Measurements from ENCODE around the gene CDH4.

Gene CDH4

DNA sequence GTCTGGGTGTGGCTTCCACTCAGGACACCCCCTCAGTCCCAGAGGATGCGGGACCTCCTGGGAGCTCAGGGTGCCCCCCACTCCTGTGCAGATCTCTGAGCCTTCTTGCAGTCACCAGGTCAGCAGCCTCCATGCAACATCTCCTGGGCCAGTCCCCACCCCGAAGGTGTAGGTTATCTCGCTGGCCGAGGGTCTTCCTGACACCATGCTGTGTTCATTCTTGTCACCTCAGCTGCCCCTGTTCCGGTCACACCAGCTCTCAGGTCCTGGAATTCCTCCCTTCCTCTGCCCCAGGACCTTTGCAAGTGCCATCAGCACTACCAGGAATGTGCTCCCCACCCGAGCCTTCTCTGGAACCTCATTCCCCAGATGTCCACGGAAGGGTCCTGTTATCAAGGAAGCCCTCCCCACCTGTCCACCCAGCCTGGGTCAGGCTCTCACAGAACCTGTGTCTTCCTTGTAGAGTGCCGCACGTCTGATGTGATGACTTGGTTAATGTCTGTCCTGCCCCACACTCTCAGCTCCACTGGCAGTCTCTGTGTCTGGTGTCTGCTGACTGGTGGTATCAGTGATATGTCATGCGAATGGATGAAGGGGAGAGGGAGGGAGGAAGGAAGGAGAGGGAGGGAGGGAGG is 484.1 kb downstream of the CDH4 start:
- no peak for DNase-seq (ENCODE audit: low read depth)

DNA sequence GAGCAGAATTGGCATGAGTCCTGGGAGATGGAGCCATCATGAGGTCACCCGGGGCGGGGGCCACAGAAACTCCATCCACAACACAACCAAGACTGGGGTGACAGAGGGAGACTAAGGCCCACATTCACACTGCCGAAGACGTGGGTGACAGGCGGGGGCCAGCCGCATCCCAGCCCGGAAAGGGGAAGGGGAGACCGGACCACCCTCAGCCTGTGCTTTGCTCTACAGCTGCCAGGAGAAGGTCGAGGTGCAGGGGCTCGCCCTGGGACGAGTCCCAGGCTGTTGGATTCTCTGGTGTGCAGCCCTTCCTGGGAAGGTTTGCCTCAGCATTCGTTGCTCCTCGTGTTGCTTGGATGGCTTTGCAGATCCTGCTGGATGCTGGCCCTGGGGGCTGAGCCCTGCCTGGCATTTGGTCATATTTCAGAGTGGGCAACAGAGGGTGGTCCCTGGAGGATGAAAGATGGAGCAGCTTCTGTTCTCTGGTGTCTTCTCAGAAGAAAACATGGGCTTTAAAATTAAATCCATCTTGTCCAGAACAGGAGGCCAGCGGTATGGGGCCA is 484.8 kb downstream of the CDH4 start:
- no peak for DNase-seq (ENCODE audit: low read depth)

DNA sequence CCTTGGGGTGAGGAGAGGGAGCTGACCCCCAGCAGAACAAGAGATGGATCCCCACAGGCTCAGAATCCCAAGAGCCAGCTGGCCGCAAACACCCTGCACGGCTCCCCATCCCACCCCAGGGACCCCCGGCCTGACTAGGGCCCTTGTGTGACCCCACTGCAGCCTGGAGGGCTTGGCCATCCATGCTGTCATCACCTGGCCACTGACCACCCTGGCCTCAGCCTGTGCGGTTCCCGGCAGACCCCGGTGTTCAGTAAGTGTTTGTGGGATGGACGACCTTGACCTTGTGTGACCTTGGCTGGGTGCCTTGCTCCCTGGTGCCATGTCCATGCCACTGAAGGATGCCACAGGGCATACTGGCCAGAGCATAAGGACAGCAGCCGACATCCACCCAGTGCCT is 485.3 kb downstream of the CDH4 start:
- DNase-seq (ENCODE audit: low read depth): no peak

DNA sequence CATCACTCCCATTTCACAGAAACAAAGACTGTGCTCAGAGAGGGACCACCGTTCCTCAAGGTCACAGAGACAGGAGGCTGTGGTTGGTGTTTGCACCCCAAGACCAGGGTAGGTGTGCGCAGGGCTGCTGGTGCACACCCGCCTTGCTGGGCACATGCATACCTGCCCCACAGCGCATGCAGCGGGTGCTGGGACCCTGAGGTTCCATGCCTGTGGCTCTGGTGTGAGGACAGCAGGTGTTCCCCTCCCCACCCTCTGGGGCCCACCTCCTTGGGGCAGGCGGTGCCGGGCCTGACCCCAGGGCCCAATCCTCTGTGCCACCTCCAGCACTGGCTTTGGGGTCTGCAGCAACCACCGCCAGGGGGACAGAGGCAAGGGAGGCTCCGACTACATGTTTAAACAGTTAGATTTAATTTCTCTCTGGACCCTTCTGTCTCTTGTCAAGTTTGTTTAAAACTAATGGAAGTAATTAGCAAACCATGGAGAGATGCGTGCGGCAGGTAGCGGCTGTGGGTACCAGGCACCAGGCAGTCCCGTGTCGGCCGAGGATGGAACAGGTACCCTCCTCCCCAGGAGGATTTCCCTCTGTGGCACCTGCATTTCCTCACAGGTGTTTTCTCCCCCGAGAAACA is 485.9 kb downstream of the CDH4 start:
- DNase-seq (ENCODE audit: low read depth): no peak

DNA sequence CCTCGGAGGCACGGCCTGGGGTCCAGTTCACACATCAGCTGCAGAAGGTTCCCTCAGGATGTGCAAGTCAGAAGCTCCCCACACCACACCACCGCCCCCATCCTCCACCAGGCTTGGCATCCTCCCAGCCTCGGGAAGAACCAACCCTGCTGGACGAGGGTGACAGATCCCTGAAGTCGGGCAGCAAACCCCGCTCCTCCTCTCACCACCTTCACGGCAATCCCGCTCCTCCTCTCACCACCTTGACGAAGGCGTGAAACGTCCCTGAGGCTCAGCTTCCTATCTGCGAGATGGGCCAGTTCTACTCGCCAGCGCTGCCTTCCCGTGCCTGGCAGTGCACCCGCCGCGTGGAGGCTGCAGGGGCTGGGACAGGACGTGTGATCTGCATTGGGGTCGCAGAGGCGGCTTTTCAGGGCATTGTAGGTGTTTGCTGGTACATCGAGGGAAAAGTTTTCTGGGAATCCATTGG is 486.6 kb downstream of the CDH4 start:
- no peak for DNase-seq (ENCODE audit: low read depth)

DNA sequence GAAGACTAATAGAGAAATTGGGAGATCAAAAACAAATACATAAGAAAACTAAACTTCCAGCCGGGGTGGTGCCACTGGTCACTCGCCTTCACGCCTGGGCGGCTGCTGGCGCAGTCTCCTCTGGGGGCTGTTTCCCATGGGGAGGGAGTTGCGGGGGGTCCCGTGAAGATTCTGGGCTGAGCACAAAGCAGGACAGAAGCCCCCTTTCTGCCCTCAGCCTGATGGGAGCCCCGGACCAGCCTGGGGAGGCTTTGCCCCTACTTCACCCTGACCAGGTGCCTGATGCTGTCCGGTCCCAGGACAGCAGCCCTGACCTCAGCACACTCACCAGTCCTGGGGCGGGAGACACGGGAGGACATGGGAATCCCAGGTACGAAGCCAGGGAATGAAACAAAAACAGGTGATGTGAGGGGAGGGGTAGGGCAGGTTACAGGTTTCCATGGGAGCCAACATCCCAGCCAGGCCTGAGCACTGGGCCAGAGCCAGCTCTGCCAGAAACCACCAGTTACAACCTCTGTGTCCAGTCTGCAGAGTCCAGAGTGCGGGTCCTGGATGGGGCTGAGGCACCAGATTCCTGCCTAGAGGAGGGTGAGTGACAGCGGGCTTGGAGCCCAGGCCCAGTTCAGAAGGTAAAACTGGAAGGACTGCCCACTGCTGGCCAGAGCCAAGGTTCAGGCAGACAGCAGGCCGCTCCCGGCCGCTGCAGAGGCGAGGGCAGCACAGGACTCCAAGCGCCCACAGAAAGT is 487.2 kb downstream of the CDH4 start:
- DNase-seq (ENCODE audit: low read depth): no peak

DNA sequence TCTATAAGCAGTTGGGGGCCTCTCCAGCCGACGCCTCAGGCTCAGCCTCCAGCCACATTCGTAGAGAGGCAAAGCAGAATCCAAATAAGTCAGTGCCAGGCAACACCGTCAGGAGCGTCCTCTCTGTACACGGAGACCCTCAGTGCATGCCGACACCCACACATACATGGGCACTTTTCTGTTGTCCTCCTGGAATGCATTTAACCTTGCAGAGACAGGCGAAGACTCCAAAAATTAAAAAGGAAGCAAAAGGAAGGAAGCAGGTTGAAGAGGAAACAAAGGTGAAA is 487.7 kb downstream of the CDH4 start:
- no peak for DNase-seq (ENCODE audit: low read depth)

DNA sequence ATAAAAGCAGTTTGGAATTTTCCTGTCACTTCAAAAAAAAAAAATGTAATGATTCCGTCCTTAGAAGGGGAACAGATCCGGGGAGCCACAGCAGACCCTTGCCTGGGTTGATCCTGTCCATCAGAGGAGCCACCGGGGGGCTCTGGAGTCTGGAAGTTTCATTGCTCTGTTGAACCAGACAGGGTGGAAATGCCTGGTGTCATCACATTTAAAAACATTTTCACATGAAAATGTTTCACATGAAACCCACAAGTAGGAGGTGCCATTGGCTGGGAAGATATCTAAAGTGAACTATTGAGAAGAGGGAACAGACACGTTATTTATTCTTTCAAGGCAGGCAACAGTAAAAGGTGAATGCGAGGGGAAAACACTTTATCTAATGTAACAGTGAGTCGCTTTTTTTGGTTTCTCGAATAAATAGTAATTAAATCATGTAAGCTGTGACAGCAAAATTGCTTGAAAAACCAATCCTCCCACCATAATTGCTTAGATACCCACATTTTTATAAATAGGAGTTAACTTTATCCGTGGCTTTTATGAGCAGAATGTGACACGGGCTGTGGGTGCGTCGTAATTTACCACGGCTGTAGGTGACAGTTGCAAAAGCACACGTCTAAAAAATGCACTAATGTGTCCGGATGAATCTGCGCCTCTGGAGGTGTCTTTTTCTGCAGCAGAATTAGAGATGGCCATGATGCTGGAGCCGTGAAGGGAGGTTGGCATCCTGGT is 490.2 kb downstream of the CDH4 start:
- DNase-seq (ENCODE audit: low read depth): no peak

DNA sequence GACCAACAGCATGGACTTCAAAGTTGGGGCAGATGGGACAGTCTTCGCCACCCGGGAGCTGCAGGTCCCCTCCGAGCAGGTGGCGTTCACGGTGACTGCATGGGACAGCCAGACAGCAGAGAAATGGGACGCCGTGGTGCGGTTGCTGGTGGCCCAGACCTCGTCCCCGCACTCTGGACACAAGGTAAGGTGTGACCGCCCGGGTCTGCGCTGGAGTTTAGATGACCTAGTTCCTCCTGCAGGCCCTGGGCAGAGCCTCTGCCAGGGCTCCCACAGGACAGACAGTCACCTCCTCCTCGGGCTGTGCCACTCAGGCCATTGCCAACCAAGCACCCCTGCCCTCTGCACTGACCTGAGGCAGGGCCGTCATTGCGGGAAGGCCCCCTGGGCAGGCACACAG is 491.5 kb downstream of the CDH4 start:
- no peak for DNase-seq (ENCODE audit: low read depth)

DNA sequence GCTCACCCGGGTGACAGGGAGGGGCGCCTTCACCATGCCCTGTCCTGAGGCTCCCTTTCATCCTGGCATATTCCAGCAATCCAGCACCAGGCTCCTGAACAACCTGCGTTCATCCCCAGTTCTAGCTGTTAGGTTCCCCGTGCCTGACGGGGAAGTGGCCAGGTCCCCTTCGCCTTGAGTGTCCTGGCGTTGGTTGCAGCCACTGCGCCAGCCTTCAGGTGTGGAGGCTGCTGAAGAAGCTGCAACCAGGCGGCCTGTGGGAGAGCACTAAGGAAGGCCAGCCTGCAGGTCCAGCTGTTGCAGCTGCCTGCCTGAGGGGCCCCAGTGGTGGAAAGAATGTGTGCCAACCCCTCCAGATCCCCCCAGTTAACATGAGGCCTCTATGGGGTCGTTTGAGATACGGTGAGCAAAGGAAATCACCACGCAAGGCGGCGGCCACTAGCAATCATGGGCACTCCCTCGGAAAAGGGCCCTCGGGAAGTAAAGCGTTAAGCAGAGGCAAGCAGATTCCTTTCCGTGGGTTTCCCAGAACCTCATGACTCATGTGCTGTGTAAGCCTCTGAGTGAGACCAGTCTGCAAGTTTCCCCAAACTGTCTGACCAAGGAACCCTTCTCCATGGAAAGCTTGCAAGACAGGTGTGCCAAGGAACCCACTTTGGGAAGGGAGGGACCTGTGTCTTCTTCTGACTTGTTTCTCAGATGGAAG is 492.8 kb downstream of the CDH4 start:
- peak; percentile 14 for DNase-seq (ENCODE audit: low read depth)

DNA sequence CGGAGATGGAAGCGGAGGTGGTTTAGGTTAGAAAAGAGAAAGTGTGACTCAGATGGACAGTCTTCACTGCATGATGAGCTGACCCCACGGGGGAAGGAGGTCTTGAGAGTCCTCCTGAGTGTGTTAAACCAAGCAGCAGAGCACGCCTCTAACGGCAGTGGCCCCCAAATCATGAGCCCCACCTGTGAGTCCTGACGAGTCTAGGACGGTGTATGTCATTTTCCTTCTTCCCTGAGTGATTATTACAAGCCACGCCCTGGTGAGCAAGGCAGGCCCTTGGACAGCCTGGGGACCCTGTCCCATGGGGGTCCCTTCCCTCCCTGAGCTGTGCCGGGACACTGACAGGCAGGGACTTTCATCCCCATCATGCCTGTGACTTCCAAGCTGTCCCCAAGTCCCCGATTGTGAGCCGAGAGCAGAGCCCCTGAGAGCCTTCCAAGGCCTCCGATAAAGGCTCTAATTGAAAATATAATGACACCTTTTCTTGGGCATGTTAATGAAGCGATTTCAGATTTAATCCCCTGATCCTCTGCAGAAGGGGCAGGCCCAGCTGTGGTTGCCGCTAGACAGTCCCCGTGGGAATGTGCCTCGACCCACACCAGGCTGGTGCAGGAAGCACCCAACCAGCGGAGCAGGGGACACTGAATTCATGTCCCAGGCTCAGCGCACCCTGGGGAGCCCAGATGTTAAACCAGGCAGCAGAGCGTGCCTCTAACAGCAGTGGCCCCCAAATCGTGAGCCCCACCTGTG is 493.5 kb downstream of the CDH4 start:
- DNase-seq (ENCODE audit: low read depth): no peak

DNA sequence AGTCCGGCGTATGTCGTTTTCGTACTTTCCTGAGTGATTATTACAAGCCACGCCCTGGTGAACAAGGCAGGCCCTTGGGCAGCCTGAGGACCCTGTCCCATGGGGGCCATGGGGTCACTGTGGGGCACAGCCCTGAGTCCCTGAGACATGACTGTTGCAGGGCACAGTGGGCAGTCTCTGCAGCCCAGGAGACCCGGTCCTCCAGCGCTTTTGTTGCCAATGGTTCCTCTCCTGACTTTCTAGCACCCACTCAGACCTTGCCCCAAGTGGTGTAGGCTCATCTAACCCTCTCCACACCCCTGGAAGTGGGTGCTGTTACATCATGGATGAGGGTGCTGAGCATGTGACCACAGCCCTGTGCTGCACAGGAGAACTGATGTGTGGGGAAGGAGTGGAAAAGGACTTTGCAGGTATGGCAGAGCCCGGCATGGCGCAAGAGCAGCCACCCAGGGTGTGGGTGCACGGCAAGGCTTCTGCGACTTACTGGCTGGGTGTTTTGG is 494.1 kb downstream of the CDH4 start:
- no peak for DNase-seq (ENCODE audit: low read depth)

DNA sequence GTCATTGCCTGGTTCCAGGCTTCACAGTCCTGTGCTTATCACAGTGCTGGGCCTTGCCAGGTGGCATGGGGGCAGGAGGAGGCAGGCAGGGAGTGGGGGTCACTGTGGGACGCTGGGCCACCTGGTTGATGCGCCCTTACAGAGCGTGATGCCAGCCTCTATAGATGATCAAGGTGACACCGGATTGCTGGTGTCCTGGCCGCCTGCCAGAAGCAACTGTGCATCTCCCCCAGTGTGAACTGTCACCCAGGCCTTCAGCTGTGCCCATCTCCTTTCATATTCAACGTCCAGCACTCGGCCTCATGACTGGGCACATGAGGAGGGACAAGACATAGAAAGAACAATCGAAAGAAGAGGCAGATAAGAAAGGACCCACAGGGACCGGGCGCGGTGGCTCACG is 494.7 kb downstream of the CDH4 start:
- no peak for DNase-seq (ENCODE audit: low read depth)

DNA sequence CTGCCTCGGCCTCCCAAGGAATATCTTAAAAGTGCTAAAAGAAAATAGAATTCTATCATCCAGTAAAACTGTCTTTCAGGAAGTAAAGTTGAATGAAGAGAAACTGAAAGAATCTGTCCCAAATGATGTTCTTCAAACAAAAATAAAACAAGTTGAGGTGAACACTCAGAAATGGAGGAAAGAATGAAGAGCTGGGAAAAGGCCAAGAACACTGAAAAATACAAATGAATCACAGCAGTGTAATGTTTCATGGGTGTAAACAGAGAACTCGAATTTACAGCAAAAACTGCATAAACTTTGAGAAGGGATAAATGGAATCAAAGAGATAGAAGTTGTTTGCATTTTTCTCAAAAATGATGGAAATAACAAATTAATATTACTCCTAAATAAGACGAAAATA is 496.3 kb downstream of the CDH4 start:
- DNase-seq (ENCODE audit: low read depth): no peak

DNA sequence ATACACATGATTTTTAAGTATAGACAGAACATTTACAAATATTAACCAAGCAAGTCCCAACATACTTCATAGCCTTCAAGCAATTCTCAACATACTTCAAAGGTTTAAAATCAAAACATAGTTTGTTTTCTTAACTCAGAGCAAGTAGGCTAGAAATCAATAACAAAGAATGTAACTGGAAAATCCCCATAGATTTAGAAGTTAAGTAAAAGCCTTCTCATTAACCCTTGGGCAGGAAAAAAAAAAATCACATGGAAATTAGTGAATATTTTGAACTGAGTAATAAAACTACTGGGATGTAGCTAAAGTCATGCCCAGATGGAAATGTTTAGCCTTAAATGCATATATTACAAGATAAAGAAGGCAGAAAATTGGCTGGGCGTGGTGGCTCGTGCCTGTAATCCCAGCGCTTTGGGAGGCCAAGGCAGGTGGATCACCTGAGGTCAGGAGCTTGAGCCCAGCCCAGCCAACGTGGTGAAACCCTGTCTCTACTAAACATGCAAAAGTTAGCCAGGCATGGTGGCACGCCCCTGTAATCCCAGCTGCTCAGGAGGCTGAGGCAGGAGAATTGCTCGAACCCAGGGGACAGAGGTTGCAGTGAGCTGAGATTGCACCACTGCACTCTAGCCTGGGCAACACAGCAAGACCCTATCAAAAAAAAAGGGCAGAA is 497.5 kb downstream of the CDH4 start:
- no peak for DNase-seq (ENCODE audit: low read depth)

DNA sequence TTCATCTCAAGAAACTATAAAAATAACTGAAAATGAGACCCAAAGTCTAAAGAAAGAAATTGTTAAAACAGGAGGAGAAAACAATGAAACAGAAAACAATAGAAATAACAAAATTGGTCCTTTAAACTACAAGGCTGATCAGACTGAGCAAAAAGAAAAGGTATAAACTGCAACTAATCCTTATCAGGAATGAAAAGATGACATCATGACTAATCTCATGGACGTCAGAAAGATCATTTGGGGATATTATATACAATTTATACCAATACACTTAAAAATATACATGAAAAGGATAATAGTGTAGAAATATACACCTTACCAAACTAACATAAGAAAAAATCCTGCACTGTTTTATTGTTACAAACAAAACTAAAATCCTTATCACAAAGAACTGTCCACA is 498.0 kb downstream of the CDH4 start:
- DNase-seq (ENCODE audit: low read depth): no peak

DNA sequence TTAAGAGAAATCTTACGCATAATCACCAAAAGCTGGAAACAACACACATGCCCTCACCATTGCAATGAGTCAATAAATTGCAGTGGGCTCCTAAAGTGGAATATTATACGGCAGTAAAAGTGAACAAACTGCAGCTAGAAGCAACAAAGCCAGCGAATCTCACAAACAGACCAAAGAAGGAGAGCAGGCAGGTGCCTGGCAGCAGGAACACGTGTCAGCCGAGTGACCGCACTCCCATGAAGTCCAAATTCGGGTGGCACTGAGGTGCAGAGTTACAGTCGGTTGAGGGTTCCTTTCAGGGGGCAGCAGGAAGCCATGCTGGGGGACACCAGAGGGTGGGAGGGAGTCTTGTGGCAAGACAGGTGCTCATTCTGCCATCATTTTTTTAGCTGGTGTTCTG is 500.5 kb downstream of the CDH4 start:
- no peak for DNase-seq (ENCODE audit: low read depth)

DNA sequence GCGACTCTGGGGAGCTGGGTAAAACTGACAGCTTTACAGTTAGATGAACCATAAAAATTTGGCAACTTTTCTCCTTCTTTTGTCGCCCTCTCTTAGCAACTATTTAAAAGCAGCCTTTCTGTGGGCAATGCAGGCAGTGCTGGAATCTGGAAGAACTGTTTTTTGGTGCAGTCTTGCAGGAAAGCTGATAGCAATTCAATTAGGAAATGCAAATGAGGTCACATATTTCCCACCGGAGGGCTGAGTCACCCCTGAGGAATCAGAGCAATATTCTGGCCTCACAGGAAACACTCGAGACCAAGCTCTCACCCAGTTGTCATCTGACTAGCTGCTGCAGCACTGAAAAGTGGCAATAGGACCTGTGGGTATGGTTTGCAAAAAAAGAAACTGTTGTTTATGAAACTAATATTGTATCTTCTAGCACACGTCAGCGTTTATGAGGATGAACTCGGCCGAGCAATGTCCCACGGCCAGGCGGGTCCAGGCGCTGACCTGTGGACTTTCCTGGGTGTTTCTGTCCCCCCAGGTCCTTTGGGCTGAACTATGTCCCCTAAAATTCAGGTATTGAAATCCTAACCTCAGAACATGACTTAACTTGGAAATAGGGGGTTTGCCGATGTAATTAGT is 501.4 kb downstream of the CDH4 start:
- DNase-seq (ENCODE audit: low read depth): peak; percentile 78

DNA sequence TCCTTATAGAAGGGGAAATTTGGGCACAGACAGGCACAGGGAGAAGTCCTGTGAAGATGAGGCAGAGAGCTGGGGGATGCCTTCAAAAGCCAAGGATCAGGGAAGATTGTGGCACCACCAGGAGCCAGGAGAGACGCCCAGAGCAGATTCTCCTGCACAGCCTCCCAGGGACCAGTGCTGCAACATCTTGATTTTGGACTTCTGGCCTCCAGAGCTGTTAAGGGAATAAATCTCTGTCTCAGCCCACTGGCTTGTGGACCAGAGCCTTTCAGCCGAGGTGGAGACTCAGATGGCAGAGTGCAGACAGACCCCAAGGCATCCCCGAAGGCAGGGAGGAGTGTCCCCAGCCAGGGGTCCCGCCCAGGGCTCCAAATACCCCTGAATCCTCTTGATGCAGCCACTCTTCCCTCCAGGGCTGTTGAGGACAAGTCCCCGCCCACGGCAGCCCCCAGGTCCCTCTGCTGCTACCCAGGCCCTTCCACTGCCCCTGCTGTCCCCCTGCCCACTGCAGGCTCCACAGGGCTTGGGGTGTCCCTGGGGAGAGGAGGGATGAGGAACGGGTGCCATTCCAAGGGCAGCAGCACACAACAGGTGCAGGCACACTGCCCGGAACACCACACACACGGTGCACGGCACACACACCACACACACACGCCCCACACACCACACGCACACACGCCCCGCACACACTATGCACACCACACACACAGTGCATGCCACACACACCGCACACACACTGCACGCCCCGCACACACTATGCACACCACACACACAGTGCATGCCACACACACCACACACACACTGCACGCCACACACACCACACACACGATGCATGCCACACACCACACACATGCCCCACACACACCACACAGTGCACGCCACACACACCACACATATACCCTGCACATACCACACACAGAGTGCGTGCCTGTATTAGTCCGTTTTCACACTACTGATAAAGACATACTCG is 502.2 kb downstream of the CDH4 start:
- no peak for DNase-seq (ENCODE audit: low read depth)
